NCI-H1694 treated with DMSO at 0.1 percent for 48 hours (cell line): Measurements from ENCODE around the gene KRTAP10-2.
"Not testable (repeated sequence)": the region's sequence is repeated elsewhere in the genome, so short reads cannot be mapped to it uniquely, and the experiment has no call there.

ENCODE experiments used
- DNase-seq: peaks from one replicate; lab custom pipeline; 2025; lab: John Stamatoyannopoulos, UW

KRTAP10-2 gene

GRCh38 chr21:44513389-44514217, 37.7 kb downstream of the KRTAP10-2 start:
- DNase-seq = peak; percentile 29

GRCh38 chr21:44512496-44513388, 38.6 kb downstream of the KRTAP10-2 start:
- no peak for DNase-seq

DNA sequence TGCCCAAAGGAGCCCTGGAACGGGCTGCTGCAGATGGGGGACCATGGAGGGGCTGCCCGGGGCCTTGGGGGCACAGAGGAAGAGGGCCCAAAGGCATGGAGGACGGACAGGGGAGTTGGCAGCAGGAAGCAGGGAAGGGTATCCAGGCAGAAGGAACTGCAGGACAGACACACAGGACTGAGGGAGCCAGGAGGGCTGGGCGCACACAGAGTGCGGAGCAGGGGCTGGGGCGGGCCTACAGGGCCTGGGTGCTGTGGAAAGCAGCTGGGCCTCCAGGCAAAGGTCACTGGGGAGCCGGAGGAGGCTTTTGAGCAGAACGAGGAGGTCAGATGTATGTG, 39.4 kb downstream of the KRTAP10-2 start:
- DNase-seq = no peak

- DNase-seq = no peak
Measured at GRCh38 chr21:44511219-44511937, 39.9 kb downstream of the KRTAP10-2 start.

DNA sequence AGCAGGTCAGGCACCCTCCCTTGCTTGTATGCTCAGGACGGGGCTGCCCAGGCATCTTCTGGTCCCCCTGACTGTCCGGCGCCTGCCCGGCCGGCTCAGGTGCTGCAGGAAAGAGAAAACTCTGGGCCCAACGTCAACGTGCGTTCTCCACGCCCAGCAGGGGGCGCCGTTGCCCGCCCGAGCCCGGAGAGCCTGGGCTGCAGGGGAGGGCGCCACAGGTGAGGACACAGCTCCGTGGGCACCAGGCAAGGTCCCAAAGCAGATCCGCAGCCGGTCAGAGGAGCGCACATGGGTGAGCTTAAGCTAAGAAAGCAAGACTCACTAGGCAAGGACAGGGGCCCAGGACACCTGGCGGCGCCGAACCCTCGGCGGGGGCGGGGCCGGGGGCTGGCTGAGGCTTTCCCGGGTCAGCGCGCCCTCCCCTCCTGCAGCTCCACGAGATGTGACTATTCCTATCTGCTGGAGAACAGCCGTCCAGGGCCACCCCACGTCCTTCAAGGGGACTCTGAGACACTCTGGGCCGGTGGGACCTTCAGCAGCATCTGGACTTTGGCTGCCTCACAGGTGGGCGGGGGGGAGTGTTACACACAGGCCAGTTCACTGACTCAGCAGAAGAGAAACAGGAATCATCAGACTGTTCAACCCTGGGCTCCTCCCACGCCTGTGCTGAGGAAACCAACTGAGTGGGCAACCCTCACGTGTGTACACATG, 40.6 kb downstream of the KRTAP10-2 start:
- DNase-seq = peak; percentile 41

DNA sequence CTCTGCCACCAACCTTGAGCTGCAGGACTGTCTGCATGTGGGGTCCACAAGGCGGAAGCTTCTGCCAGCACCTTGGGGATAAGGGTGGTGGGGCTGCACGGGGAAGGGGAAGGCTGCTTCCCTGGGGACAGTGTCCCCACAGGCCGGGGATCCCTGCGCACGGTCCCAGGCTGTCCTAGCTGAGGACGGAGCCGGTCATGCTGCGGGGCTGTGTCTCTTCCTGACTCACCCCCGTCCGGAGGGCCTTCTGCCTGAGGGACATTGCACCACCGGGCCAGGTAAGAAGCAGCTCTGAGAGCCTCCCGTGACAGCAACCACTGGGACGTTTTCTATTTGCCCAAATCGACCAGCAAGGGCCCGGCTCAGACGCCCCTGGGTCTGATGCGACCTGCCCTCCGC, 41.2 kb downstream of the KRTAP10-2 start:
- DNase-seq = no peak

GRCh38 chr21:44509539-44509938, 41.8 kb downstream of the KRTAP10-2 start:
- peak; percentile 84 for DNase-seq

DNA sequence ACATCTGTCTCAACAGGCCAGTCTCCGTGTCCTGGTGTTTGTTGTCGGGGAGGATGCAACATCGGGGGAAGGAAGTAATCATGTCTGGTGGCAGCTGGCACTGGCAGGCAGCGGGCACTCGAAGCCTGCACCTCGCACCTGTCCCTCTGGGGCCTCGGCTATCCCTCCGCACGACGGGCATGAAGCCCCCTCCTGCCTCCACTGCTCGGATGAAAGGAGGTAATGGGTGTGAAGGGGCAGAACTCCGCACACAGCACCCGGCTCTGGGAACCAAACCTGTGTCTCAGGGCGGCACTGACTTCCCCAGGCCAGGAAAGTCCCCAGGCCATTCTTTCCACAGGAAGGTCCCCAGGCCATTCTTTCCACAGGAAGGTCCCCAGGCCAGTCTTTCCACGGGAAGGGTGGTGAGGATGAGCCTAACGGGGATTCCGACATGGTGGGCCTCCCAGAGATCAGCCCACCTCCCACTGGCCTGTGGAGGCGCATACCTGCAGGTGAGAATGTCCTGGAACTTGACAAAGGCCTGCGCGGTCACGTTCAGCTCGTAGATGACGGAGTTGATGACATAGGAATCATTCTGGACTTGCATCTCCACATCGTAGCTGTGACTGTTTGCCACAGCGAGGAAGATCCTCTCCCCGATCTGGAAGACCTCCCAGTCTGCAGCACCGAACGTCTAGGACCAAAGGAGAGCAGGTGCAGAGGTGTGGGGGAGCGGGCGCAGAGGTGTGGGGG, 42.4 kb downstream of the KRTAP10-2 start:
- DNase-seq = no peak

- DNase-seq = no peak
Measured at GRCh38 chr21:44508426-44508710, 42.9 kb downstream of the KRTAP10-2 start.

GRCh38 chr21:44507673-44508425, 43.5 kb downstream of the KRTAP10-2 start:
- DNase-seq = no peak

DNA sequence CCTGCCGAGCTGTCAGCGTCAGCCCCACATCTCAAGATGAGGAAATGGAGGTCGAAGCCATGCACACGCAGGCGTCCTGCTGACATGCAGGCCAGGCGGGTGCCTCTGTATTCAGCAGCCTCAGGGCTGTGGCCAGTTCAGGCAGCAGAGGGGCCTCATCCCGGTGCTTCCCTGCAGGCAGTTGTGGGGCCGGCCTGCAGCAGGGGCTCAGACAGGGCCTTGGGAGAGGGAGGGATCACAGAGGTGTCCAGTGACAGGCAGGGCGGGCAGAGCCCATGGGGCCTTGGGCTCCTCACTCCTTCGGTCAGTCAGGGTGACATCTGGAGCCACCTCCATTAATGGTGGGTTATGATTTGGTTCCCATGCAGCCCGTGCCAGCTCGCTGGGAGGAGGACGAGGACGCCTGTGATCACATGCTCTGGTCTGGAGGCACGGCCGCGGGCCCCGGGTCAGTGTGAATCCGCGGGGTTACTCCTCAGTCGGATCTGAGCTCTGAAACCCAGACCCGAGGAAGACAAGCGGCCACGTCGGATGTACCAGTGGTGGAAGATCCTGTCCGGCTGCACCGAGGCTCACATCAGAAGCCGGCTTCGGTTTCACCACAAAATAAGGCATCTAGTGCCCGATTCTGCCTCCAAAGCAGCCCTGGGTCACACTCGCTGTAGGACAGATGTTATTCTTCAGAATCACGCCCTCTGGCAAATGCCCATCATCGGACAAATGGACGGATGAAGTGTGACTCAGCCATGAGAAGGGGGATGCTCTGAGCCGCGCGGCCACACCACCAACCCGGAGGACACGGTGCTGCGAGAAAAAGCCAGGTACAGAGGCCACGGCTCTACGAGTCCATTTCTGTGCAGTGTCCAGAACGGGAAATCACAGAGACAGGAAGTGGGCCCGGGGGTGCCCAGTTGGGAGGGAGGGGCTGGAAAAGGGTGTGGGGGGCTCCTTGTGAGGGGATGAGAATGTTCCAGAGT, 44.7 kb downstream of the KRTAP10-2 start:
- DNase-seq = no peak

DNA sequence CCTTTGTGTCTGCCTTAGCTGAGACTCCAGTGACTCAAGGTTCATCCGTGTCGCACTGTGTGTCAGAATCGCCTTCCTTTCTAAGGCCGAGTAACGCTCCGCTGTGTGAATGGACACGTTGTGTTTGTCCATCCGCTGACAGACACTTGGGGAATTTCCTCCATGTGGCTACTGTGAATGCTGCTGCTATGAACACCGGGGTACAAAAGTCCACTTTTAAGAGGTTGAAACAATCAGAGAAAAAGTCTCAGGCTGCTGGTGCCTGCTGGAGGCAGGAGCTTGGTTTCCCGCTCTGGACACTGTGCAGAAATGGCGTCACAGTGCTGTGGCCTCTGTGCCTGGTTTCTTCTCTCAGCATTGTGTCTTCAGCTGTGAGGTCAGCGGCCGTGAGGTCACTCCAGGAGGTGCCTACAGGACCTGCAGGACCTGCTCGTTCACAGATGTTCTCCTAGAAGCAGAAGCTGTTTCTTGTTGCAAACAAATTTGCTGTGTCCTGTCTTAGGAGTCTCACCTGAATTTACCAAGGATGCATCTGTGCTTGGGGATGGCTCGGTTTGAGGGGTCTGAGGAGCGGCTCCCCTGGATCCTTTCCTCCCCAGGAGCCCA, 45.5 kb downstream of the KRTAP10-2 start:
- DNase-seq = no peak

DNA sequence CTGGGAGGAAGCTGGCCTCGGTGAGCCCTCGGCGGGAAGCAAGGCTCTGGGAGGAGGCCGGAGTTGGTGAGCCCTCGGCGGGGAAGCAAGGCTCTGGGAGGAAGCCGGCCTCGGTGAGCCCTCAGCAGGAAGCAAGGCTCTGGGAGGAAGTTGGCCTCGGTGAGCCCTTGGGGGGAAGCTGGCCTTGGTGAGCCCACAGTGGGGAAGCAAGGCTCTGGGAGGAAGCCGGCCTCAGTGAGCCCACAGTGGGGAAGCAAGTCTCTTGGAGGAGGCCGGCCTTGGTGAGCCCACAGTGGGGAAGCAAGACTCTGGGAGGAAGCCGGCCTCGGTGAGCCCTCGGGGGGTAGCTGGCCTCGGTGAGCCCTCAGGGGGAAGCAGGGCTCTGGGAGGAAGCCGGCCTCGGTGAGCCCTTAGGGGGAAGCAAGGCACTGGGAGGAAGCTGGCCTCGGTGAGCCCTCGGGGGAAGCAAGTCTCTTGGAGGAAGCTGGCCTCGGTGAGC, 47.4 kb downstream of the KRTAP10-2 start:
- no peak for DNase-seq

DNA sequence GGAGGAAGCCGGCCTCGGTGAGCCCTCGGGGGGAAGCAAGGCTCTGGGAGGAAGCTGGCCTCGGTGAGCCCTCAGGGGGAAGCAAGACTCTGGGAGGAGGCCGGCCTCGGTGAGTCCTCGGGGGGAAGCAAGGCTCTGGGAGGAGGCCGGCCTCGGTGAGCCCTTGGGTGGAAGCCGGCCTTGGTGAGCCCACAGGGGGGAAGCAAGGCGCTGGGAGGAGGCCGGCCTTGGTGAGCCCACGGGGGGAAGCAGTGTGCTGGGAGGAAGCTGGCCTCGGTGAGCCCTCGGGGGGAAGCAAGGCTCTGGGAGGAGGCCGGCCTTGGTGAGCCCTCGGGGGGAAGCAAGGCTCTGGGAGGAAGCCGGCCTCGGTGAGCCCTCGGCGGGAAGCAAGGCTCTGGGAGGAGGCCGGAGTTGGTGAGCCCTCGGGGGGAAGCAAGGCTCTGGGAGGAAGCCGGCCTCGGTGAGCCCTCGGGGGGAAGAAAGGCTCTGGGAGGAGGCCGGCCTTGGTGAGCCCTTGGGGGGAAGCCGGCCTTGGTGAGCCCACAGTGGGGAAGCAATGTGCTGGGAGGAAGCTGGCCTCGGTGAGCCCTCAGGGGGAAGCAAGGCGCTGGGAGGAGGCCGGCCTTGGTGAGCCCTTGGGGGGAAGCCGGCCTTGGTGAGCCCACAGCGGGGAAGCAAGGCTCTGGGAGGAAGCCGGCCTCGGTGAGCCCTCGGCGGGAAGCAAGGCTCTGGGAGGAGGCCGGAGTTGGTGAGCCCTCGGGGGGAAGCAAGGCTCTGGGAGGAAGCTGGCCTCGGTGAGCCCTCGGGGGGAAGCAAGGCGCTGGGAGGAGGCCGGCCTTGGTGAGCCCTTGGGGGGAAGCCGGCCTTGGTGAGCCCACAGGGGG, 48.1 kb downstream of the KRTAP10-2 start:
- DNase-seq = not testable (repeated sequence)

- DNase-seq = no peak
Measured at GRCh38 chr21:44502171-44502958, 48.9 kb downstream of the KRTAP10-2 start.
